HG02678 (cell line): ENCODE results near the gene OBP2A.
"Not testable (repeated sequence)": the region's sequence is repeated elsewhere in the genome, so short reads cannot be mapped to it uniquely, and the experiment has no call there.

ENCODE experiments used
- ATAC-seq: cut with Tn5 transposase; IDR thresholded peaks from one replicate; pipeline ENCODE4 v1.9.1; 2021; ENCODE audit warnings: mild to moderate bottlenecking, moderate library complexity; ENCODE audit not compliant: unreplicated experiment

OBP2A gene

DNA sequence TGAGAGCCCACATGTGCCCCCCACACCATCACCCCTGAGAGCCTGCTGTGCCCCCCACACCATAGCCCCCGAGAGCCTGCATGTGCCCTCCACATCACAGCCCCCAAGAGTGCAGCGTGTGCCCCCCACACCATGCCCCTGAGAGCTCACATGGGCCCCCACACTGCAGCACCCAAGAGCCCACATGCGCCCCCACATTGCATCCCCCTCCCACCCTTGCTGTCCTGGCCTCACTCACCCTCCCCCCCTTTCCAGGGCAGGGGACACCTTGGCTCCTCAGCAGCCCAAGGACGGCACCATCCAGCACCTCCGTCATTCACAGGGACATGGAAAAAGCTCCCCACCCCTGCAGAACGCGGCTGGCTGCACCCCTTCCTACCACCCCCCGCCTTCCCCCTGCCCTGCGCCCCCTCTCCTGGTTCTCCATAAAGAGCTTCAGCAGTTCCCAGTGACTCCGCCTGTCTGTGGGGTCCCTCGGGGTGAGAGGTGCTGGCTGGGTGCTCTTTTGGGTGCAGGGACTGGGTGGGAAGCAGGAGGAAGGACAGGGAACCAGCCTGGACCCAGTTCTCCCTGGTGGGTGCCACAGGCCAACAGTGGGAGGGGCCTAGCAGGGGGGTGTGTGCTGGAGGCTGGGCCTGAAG, 19.7 kb upstream of the OBP2A start:
- ATAC-seq = no peak

DNA sequence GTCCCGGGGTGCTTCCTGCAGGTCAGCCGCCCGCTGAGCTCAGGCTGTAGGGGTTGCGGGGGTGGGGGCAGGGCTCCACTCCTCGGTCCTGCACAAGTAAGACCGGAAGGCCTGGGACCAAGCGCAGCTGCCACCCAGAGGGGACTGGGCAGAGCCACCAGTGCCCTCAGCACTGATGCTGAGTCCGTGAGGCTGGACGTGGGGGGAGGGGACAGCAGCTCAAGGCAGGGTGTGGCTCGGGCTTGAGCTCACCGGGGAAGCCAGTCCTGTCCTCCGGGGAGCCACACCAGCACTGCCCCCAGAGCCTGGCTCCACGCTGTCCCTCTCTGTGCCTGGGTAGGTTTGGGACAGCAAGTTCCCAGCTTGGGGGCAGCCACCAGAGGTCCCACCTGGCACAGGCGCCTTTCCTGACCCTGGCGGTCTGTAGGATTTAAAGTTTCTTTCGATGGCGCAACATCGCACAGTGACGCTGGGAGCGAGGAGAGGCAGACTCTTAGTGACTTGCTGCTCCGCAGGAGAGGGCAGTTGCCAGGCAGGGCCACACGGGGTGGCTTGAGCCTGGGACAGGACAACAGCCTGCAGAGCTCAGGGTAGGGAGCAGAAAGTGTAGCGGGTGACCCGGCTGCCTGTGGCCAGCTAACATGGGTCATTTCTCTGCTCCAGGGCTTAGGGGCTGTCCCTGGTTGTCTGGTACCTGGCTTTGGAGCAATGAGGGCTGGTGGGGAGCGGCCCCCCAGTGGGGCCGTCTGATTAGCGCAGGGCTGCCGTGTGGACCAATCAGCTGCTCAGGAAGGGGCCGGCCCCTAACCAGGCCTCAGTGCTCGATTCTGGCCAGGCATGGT, 19.0 kb upstream of the OBP2A start:
- no peak for ATAC-seq

DNA sequence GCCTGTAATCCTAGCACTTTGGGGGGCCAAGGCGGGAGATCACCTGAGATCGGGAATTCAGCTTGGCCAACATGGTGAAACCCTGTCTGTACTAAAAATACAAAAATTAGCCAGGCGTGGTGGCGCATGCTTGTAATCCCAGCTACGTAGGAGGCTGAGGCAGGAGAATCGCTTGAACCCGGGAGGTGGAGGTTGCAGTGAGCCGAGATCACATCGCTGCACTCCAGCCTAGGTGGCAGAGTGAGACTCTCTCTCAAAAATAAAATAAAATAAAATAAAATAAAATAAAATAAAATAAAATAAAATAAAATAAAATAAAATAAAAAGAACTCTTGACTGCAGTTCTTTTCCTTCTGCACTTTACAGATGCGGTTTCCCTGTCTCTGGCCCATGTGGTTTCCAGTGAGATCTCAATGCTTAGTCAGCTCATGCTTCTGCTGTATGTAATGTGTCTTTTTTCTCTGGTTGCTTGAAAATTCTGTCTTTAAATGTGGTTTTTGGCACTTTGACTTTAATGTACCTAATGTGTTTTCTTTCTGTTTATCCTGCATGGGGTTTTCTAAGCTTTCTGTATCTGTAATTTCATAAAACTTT, 17.0 kb upstream of the OBP2A start:
- not testable (repeated sequence) for ATAC-seq

DNA sequence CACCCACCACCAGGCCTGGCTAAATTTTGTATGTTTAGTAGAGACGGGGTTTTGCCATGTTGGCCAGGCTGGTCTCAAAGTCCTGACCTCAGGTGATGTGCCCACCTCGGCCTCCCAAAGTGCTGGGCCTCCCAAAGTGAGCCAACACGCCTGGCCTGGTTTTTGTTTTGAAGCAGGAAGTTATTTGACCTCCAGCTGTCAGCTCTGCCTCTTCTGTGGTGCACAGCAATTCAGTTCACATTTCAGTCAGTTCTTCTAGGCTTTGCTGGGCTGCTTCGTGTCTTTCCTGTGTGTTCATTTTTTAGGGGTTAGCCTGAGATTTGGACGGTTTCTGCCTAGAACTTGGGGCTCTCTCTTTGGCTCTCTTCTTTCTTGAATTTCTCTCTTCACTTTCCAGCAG, 15.8 kb upstream of the OBP2A start:
- no peak for ATAC-seq

DNA sequence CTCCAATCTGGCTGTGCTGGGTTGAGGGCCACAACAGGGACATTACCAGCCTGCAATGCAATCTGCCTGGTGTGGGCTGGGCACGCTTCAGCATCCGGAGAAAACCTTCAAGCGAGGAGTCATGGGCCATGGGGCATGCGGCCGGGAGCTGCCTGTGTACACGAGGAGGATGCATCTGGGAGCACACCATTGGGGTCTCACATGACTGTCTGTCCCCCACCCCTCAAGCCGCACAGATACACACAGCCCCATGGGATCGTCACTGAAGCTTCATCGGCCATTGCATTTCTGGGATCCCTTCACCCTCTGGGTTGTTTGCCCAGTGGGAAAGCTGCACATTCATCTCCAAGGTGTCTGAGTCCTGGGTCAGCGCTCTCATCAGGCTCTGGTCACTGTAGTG, 14.8 kb upstream of the OBP2A start:
- ATAC-seq = no peak

DNA sequence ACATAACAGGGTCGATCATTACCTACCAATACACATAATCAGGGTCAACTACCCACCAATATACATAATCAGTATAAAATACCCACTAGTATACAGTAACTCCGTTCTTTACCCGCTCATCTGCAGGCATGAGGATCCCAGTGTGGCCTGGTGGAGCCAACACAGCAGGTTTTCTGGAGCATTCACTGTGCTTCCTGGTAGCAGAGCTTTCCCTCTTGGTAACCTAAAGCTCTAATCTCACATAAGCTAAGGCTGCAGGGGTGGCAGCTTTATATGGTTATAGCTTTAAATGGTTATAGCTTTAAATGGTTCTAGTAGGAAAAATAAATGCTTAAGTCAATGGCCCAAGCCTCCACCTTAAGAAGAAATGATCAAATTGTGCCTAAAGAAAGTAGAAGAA, 12.8 kb upstream of the OBP2A start:
- ATAC-seq = no peak

DNA sequence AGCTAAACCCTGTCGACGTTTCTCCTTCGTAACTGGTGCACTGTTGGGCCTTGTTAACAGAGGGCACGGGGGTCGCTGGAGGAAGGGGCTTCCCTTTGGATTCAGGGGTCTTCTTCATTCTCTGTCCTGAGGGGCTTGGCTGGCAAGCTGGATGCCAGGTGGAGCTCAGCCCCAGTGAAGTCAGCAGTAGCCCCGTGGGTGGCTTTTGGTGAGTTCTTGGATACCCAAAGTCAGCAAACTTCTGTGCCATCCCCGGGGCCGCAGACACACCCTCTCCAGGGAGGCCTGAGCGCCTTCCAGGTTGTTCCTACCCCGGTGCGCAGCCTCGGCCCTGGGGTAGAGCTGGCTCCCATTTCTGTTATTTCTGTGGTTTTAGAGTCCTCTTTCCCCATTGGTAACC, 12.3 kb upstream of the OBP2A start:
- ATAC-seq = no peak

DNA sequence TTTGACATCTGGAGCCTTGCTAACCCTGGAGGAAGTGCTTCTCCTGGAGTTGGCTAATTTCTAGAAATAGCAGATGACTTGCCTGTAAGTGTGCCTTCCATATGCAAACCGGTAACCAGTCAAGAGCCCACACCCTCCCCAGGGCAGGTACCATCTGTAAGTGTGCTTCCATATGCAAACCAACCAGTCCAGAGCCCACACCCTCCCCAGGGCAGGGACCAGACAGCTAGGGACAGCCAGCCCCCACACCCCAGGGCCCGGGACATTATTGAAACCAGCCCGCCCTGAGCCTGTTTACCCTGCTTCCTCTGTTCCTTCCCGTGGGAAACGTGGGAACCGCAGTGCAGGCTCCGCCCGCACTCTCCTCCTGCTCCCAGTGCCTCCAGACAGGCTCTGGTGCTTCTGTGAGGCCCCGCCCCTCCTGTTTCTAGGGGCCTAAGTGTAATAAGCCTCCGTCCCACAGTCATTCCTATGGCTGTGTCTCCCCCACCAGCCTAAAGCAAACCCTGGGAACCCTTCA, 11.7 kb upstream of the OBP2A start:
- not testable (repeated sequence) for ATAC-seq

DNA sequence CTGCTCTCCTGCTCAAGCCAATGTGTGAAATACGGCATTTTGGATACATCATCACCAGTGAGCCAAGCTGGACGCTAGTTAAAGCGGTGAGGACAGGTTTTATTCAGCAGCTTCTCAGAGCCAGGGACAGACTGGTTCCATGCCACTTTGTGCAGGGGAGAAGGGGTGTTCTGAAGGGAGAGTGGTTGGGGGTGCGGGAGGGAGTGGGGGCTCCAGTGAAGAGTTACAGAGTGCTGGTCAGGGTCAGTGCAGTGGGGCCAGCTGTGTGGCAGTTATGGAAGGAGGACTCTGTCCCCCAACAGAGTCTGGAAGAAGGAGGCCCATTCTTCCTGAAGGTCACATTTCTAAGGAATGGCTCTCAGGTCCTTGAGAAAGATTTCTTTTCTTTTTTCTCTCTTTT, 11.1 kb upstream of the OBP2A start:
- ATAC-seq = not testable (repeated sequence)

DNA sequence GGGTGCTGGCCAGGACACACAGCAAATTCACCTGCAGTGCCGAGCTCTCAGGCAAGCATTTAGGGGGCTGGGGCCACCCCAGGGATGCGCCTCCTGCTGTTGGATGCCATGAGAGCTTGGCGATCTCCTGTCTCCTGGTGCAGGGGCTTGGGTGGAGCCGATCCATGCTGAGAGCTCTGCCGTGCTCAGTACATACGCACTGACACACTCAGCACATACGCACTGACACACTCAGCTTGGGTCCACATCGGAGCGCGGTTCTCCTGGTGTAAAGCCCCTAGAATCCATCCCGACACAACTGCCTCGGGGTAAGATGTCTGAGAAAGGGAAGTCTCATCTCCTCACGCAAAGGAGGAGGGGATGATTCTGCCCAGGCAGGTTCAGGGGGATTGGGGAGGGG, 10.3 kb upstream of the OBP2A start:
- not testable (repeated sequence) for ATAC-seq

DNA sequence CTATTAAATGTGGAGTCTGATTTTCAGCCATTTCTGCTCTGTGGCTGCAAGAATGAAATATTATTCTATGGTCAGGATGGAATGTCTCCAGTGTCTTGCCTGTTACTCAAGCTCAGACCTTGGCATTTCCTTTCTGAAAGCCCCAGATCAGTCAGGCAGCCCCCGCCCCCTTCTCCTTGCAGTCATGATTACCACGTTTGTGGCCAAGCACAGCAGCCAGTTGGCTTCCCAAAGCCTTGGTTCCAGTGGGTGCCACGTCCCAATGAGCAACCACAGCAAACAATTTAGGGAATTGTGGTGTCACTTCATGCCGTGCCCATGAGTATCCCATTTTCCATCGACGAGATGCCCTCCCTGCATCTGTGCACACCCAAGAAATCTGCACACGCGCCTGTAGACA, 9.7 kb upstream of the OBP2A start:
- no peak for ATAC-seq

DNA sequence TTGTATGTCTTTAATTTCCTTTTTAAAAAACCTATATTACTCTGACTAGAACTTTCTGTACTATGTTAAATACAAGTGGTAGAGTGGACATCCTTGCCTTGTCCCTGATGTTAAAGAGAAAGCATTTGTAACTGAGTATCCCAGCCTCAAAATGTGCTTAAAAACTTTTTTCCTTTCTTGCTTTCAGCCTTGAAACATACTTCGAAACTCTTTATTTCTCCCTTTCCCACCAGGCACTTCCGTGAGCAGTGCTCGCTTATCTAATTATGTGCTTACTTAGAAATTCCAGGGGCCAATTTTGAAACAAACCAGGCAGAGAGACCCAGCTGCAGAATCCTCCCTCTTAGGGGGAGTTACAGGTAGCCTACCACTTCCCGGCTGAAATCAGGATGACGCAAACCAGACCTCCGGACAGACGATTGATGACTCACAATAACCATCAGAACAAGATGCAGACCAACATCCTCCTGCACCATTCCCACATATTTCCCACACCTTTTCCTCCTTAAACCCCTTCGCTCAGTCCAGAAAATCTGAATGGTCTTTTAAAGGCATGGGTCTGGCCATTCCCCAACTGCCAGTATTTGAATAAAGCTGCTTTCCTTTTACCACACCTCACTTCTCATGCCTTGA, 2.5 kb upstream of the OBP2A start:
- ATAC-seq = not testable (repeated sequence)

DNA sequence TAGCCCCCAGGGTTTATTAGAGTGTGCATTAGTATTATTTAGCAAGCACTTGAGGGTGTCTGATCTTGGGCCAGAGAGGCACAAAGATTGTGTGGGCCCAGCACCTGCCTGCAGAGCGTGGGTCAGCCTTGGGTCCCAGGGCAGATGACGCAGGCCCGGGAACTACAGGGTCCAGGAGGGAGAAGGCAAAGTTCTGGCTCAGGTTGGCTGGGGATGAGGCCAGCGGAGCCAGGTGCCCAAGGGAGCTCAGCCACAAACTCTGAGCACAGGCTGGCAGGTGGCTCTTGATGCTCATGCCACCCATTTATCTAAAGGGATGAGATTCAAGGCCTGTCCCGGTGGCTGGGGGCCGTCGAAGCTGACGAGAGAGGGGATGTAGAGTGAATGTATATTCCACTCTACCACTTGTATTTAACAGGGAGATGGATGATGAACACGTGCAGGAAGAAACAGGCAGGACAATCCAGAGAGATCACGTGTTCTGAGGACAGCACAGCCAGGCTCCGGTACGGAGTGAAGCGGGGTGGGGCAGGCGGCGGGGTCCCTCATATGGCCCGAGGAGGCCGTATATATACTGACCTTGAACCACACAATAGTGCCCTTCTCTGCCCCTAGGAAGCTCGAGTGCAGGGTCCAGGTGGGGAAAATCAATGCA, 818 bp upstream of the OBP2A start:
- no peak for ATAC-seq

DNA sequence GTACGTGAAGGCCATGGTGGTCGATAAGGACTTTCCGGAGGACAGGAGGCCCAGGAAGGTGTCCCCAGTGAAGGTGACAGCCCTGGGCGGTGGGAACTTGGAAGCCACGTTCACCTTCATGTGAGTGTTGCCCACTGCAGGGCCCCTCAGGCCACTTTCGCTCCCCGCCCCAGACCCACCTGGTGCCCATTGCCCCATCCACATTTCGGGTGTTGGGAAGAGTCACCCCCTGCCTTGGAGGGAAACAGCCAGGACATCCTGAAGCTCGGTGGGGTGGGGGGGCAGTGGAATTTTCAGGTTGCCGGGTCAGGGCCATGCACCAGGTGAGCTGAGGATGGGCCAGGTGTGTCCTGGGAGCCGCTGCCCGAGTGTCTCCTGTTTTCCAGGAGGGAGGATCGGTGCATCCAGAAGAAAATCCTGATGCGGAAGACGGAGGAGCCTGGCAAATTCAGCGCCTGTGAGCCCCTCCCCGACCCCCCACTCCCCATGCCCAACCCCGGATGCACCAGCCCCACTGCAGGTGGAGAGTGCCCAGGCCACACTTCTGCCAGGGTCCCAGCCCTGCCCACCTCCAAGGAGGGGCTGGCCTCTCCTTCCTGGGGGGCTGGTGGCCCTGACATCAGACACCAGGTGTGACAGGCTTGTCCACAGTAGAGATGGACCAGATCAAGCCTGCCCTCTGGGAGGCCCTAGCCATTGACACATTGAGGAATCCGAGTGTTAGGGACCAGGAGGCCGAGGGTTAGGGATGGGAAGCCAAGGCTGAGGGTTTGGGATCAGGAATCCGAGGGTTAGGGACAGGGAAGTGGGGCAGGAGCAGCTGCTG, 1.1 kb downstream of the OBP2A start:
- ATAC-seq = not testable (repeated sequence)

DNA sequence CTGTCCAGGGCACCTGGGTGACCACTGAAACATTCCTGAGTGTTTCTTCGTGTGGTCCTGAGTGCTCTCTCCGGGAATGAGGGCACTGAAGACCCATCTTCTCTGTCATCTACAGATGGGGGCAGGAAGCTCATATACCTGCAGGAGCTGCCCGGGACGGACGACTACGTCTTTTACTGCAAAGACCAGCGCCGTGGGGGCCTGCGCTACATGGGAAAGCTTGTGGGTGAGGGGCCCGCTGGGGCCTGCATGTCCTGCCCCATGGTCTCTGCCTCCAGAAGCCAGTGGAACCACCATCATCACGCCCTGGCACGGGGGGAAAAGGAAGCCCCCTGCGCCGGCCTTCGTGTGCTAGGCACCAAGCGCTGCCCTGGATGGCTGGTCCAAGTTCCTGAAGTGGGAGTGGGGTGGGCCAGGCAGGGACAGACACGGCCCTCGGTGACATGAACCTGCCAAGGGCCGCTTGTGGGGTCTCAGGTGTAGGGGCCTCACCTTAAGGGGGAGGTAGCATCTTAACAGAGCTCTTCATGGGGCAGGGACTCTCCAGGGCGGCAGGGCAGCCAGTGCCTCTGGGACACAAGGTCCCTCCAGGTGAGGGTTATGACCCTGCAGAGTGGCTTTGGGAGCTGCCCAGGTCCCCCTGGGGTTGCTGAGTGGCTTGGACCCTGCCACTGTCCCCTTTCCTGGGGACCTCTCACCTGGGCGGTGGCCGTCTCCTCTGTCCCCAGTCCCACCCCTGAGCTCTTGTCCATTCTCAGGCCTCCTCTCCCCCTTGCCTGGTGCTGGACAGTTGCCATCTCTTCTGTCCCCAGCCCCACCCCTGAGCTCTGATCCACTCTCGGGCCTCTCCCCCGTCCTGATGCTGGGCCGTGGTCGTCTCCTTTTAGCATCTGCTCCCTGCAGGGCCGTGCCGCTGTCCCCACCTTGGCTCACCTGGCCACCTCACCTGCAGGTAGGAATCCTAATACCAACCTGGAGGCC, 2.1 kb downstream of the OBP2A start:
- no peak for ATAC-seq

DNA sequence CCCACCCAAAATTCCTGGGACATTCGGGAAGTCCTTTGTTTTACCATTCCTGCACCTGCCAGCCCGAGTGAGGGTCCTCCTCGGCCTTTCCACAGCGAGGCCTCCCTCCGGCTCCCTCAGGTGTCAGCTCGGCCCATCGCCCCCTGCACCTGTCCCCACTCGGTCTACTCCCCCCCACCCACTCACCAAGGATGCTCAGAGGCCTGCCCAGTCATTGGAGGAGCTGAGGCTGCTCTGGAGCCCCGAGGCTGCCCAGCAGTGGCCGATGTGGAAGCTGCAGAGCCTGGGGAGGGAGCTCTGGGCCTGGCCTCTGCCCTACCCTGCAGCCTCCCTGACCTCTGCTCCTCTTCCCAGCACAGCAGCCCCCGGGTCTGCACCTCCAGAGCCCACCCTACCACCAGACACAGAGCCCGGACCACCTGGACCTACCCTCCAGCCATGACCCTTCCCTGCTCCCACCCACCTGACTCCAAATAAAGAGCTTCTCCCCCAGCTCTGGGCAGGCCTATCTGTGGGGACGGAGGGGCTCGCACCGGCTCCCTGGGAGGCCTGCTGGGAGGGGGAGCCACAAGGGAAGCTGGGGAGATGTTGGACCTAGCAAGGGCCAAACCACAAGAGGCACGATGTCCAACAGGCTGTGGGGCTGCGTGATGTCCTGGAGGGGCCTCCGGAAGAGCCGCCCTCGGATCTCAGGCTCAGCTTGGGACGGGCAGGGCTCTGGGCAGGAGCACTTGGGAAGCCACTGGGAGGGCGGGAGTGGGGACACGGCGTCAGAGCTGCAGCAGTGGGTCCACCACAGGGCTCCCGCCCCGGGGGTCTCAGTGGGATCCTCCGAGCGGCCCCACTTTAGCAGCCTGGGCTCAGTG, 3.8 kb downstream of the OBP2A start:
- not testable (repeated sequence) for ATAC-seq

DNA sequence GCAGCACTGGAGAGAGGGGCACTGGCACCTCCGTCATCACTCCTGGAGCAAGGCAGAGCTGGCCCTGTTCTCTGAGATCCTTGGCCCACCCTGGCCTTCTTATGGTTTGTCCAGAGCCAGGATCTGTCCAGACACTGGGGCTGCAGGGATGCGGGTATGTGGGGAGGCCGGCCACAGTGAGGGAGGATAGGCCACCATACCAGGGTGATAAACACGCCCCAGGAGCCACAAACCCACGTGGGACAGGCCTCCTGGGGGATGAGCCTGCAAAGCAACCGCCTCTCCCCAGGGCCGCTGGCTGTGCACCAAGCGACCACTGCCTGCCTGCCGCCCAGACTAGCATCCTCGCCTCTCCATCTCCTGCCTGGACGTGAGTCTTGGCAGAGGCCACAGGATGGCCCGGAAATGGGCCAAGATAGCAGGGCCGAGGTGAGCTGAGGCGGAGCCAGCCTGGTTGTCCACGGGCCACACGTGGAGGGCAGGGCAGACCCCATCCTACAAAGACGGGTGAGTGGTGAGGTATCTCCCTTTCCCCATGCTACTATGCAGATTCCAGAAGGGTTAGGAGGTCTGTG, 4.5 kb downstream of the OBP2A start:
- no peak for ATAC-seq

DNA sequence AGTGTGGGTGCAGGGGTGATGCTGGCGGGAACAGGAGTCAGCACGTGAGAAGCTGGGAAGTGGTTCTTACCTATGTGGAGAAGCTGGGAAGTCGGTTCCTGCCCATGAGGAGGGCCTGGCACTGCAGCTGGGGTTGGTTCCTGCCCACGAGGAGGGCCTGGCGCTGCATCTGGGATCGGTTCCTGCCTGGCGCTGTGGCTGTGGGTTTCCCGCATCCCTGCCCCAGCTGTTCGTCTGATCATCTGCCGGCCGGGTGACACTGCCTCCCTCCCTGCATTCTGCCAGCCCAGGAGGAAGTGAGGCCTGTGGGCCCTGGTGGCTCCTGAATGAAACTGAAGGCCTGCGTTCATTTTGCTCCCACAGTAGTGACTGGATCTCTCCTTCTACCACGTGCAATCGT, 5.1 kb downstream of the OBP2A start:
- ATAC-seq = no peak
